ENCODE measurements around the gene PUS1. TPM values are rescaled to one million over a fixed set of nuclear protein-coding genes. Genes with fewer than 3 reads are reported as not detected.
"Not testable (repeated sequence)": the region's sequence is repeated elsewhere in the genome, so short reads cannot be mapped to it uniquely, and the experiment has no call there.

PUS1 gene
- total and polyA plus RNA-seq, 3 experiments from 2014 or later = 25.0 to 107 (median 101) TPM

DNA sequence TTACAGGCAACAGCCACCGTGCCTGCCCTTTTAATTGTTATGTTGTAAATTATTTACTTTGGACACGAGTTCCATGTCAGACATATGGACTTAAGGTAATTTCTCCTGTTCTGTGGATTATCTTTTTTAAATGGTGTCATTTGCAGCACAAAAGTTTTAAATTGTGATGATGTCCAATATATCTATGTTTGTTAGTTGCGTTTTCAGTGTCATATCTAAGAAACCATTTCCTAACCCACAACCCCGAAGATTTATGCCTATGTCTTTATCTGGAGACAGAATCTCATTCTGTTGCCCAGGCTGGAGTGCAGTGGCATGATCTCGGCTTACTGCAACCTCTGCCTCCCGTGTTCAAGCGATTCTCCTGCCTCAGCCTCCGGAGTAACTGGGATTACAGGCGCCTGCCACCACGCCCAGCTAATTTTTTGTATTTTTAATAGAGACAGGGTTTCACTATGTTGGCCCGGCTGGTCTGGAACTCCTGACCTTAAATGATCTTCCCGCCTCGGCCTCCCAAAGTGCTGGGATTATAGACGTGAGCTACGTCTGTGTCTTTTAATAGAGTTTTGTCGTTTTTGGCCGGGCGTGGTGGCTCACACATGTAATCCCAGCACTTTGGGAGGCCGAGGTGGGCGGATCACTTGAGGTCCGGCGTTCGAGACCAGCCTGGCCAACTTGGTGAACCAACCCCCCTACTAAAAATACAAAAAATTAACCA lies 19.8 kb downstream of the PUS1 start:
- H3K9me3 ChIP-seq (ENCODE audit: low read length); H3K36me3 ChIP-seq (ENCODE audit: insufficient read depth, low read length); H3K27me3 ChIP-seq (ENCODE audit: insufficient read depth, low read length, poor library complexity, severe bottlenecking); H3K9me3 Mint-ChIP-seq; H3K27me3 Mint-ChIP-seq: not testable (repeated sequence)
- H3K4me1 ChIP-seq (ENCODE audit: insufficient read depth, low read length) = peaks cover 35% of the 10 kb centered on the region
- Mint-ChIP-seq H3K36me3 (peaks cover 0 to 23% (median 0%) of the 10 kb centered on the region in 3 donors), H3K4me1 (peaks cover 27 to 48% (median 46%) of the 10 kb centered on the region in 3 donors), H3K27ac (peak overlapping the region; percentile 85 to 94 (median 93)), H3K4me3 (peak overlapping the region; percentile 77 to 90 (median 84))
- POLR2A ChIA-PET = interaction anchor here (1.0 to 1.9 kb wide), 3 partner anchors 14 to 52 kb away, joined by 3 to 7 read pairs (median 4); partner anchors contain the start of gene PUS1
- CTCF ChIA-PET = interaction anchor here (1.5 kb wide), 1 partner anchor 21 kb away, joined by 4 read pairs; no protein-coding TSS in a partner anchor
- H3K4me3 ChIP-seq (ENCODE audit: low read length) = peak overlapping the region; percentile 56
- DNase-seq = peak in 1 of 5 donors; percentile 18
- peak overlapping the region; percentile 65 for H3K27ac ChIP-seq (ENCODE audit: low read depth, low read length)

- Mint-ChIP-seq H3K36me3 (peaks cover 0 to 19% (median 0%) of the 10 kb centered on the region in 3 donors), H3K4me1 (peaks cover 29 to 53% (median 50%) of the 10 kb centered on the region in 3 donors), H3K9me3 (no peaks in the 10 kb centered on the region), H3K4me3 (peak within 1 kb of the TSS; percentile 91 to 96 (median 91)), H3K27ac (peak within 1 kb of the TSS; percentile 89 to 95 (median 94)), H3K27me3 (peaks cover 0 to 2% of the 10 kb centered on the region in 2 donors)
- no peaks in the 10 kb centered on the region for H3K36me3 ChIP-seq (ENCODE audit: insufficient read depth, low read length)
- H3K4me1 ChIP-seq (ENCODE audit: insufficient read depth, low read length) = peaks cover 35% of the 10 kb centered on the region
- peak; percentile 86 to 96 (median 95) for DNase-seq
- no peaks in the 10 kb centered on the region for H3K27me3 ChIP-seq (ENCODE audit: insufficient read depth, low read length, poor library complexity, severe bottlenecking)
- peak within 1 kb of the TSS; percentile 78 for H3K4me3 ChIP-seq (ENCODE audit: low read length)
- peak within 1 kb of the TSS; percentile 69 for H3K27ac ChIP-seq (ENCODE audit: low read depth, low read length)
- ChIA-PET CTCF (interaction anchor here (1.0 to 1.5 kb wide), 4 partner anchors 11 to 845 kb away, joined by 3 to 4 read pairs (median 4); no protein-coding TSS in a partner anchor), POLR2A (interaction anchor here (0.7 to 1.9 kb wide), 4 partner anchors 9 to 53 kb away, joined by 3 to 7 read pairs (median 4); partner anchors contain the start of gene PUS1)
- H3K9me3 ChIP-seq (ENCODE audit: low read length) = no peaks in the 10 kb centered on the region
Measured at GRCh38 chr12:131949431-131950181, 20.5 kb downstream of the PUS1 start, which contains the start of gene EP400. Gene EP400 (plus strand): TSS chr12:131949942. CDS start chr12:131960620, 10,678 bp downstream.

DNA sequence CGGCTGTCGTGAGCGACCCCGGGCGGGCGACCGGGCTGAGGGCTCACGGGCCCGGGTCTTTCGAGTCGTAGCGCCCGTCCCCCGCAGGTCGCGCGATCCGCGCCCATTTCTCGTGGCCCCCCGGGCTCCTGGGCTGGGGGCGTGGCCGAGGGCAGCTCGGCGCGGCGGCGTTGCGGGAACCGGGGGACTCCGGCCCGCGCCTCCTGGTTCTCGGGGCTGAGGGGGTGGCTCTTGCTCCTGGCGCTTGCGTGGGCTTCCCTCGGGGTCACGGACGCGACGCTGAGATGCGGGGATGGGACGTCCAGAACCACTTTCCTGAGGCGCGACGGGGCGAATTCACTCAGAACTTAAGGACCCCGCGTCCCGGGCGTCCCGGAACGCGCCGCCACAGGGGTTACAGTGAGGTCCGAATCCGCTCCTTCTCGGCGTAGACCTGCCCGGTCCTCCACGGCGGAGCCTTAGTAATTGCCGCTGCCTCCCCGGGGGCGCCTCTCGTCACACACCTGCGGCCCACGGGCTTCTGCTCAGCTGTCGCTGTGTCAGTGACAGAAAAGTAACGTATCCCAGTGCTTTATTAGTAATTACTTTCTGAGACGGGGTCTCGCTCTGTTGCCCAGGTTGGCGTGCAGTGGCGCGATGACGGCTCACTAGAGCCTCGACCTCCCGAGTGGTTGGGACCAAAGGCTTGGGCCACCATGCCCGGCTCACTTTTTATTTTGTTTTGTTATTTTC lies 21.3 kb downstream of the PUS1 start:
- Histone ChIP-seq H3K27me3 (ENCODE audit: insufficient read depth, low read length, poor library complexity, severe bottlenecking) (no peaks in the 10 kb centered on the region), H3K36me3 (ENCODE audit: insufficient read depth, low read length) (no peaks in the 10 kb centered on the region), H3K4me1 (ENCODE audit: insufficient read depth, low read length) (peaks cover 35% of the 10 kb centered on the region), H3K9me3 (ENCODE audit: low read length) (no peaks in the 10 kb centered on the region), H3K4me3 (ENCODE audit: low read length) (peak overlapping the region; percentile 78), H3K27ac (ENCODE audit: low read depth, low read length) (peak overlapping the region; percentile 69)
- Mint-ChIP-seq H3K4me1 (peaks cover 30 to 59% (median 58%) of the 10 kb centered on the region in 3 donors), H3K36me3 (peaks cover 0 to 16% (median 0%) of the 10 kb centered on the region in 3 donors), H3K9me3 (no peaks in the 10 kb centered on the region), H3K27me3 (peaks cover 0 to 2% of the 10 kb centered on the region in 2 donors), H3K27ac (peak overlapping the region; percentile 74 to 95 (median 92)), H3K4me3 (peak overlapping the region; percentile 91 to 96 (median 91))
- CTCF ChIA-PET = interaction anchor here (1.0 to 1.5 kb wide), 4 partner anchors 11 to 846 kb away, joined by 3 to 4 read pairs (median 4); no protein-coding TSS in a partner anchor
- POLR2A ChIA-PET = interaction anchor here (0.7 to 1.9 kb wide), 4 partner anchors 8 to 54 kb away, joined by 3 to 7 read pairs (median 4); partner anchors contain the start of gene PUS1
- DNase-seq = peak in 3 of 5 donors; percentile 23 to 59 (median 44)

DNA sequence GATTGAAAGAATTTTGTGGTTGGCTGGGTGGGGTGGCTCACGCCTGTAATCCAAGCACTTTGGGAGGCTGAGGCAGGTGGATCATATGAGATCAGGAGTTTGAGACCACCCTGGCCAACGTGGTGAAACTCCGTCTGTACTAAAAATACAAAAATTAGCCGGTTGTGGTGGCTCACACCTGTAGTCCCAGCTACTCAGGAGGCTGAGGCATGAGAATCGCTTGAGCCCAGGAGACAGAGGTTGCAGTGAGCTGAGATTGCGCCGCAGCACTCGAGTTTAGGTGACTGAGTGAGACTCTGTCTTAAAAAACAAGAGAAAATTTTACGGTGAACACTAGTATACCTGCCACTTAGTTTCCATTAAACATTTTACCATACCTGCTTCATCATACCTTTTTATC lies 24.7 kb downstream of the PUS1 start:
- Mint-ChIP-seq H3K4me3 (peak overlapping the region in 2 of 7 donors; percentile 33 to 71), H3K36me3 (peaks cover 0 to 22% (median 3%) of the 10 kb centered on the region in 3 donors), H3K4me1 (peaks cover 44 to 75% (median 67%) of the 10 kb centered on the region in 3 donors), H3K27ac (peak overlapping the region in 1 of 8 donors; percentile 79)
- H3K27ac ChIP-seq (ENCODE audit: low read depth, low read length); H3K27me3 ChIP-seq (ENCODE audit: insufficient read depth, low read length, poor library complexity, severe bottlenecking); H3K36me3 ChIP-seq (ENCODE audit: insufficient read depth, low read length); POLR2A ChIA-PET; DNase-seq; H3K4me3 ChIP-seq (ENCODE audit: low read length); H3K27me3 Mint-ChIP-seq; H3K9me3 ChIP-seq (ENCODE audit: low read length); H3K9me3 Mint-ChIP-seq: not testable (repeated sequence)
- CTCF ChIA-PET = interaction anchor here (1.0 kb wide), 1 partner anchor 243 kb away, joined by 3 read pairs; the partner anchor contains the start of gene SFSWAP
- peaks cover 42% of the 10 kb centered on the region for H3K4me1 ChIP-seq (ENCODE audit: insufficient read depth, low read length)

GRCh38 chr12:131954460-131954859 lies 25.4 kb downstream of the PUS1 start:
- H3K36me3 ChIP-seq (ENCODE audit: insufficient read depth, low read length); H3K27me3 Mint-ChIP-seq; CTCF ChIA-PET; H3K4me3 ChIP-seq (ENCODE audit: low read length); H3K9me3 Mint-ChIP-seq; H3K9me3 ChIP-seq (ENCODE audit: low read length); POLR2A ChIA-PET; DNase-seq; H3K4me3 Mint-ChIP-seq; H3K27ac ChIP-seq (ENCODE audit: low read depth, low read length); H3K27me3 ChIP-seq (ENCODE audit: insufficient read depth, low read length, poor library complexity, severe bottlenecking): not testable (repeated sequence)
- H3K4me1 ChIP-seq (ENCODE audit: insufficient read depth, low read length) = peaks cover 43% of the 10 kb centered on the region
- H3K27ac Mint-ChIP-seq = peak overlapping the region in 1 of 8 donors; percentile 59
- H3K4me1 Mint-ChIP-seq = peaks cover 49 to 77% (median 67%) of the 10 kb centered on the region in 3 donors
- H3K36me3 Mint-ChIP-seq = peaks cover 0 to 26% (median 3%) of the 10 kb centered on the region in 3 donors

- peaks cover 7% of the 10 kb centered on the region for H3K36me3 ChIP-seq (ENCODE audit: insufficient read depth, low read length)
- Mint-ChIP-seq H3K4me3 (peak overlapping the region in 1 of 7 donors; percentile 35), H3K9me3 (no peaks in the 10 kb centered on the region), H3K36me3 (peaks cover 0 to 45% (median 7%) of the 10 kb centered on the region in 3 donors), H3K27me3 (no peaks in the 10 kb centered on the region), H3K27ac (peak overlapping the region in 6 of 8 donors; percentile 29 to 81 (median 66)), H3K4me1 (peaks cover 57 to 77% (median 73%) of the 10 kb centered on the region in 3 donors)
- no peak overlapping the region for H3K4me3 ChIP-seq (ENCODE audit: low read length)
- POLR2A ChIA-PET = interaction anchor here (0.8 kb wide), 1 partner anchor 14 kb away, joined by 9 read pairs; no protein-coding TSS in a partner anchor
- no peak overlapping the region for H3K27ac ChIP-seq (ENCODE audit: low read depth, low read length)
- H3K9me3 ChIP-seq (ENCODE audit: low read length) = no peaks in the 10 kb centered on the region
- no peak for DNase-seq
- H3K27me3 ChIP-seq (ENCODE audit: insufficient read depth, low read length, poor library complexity, severe bottlenecking) = no peaks in the 10 kb centered on the region
- peaks cover 34% of the 10 kb centered on the region for H3K4me1 ChIP-seq (ENCODE audit: insufficient read depth, low read length)
- CTCF ChIA-PET = no interaction called here
Measured at GRCh38 chr12:131959116-131959515, 30.0 kb downstream of the PUS1 start.
